Ectodermal cell (in vitro differentiated cells): ENCODE measurements around the gene PARP3.
"Not testable (repeated sequence)": the region's sequence is repeated elsewhere in the genome, so short reads cannot be mapped to it uniquely, and the experiment has no call there.

Source experiments
- H3K27ac ChIP-seq: 2 replicates; pipeline ENCODE4 v1.7.0; 2013; ENCODE audit warnings: mild to moderate bottlenecking, low read depth, low read length; ENCODE audit not compliant: insufficient read depth, poor library complexity, severe bottlenecking
- H3K27me3 ChIP-seq: 2 replicates; pipeline ENCODE4 v1.7.0; 2013; ENCODE audit warnings: mild to moderate bottlenecking, low read length; ENCODE audit not compliant: insufficient read depth, control insufficient read depth, poor library complexity, severe bottlenecking
- H3K36me3 ChIP-seq: one replicate; pipeline ENCODE4 v1.7.0; 2013; ENCODE audit warnings: low read length; ENCODE audit not compliant: control insufficient read depth, insufficient read depth
- H3K4me1 ChIP-seq: one replicate; pipeline ENCODE4 v1.7.0; 2013; ENCODE audit warnings: low read length; ENCODE audit not compliant: control insufficient read depth, insufficient read depth
- H3K4me3 ChIP-seq: 2 replicates; pipeline ENCODE4 v1.7.0; 2013; ENCODE audit warnings: low read depth, low read length, control low read depth; ENCODE audit not compliant: insufficient read depth
- H3K9me3 ChIP-seq: 2 replicates; pipeline ENCODE4 v1.7.0; 2013; ENCODE audit warnings: mild to moderate bottlenecking, low read length, moderate library complexity; ENCODE audit not compliant: control insufficient read depth
- WGBS, 2 experiments: methylation state at CpG; one replicate each; pipeline ENCODE4 v1.1.7; 2013; ENCODE audit warnings: missing lambda C conversion rate in 2 of 2; 5-methylcytosine and 5-hydroxymethylcytosine counted together

PARP3 gene

GRCh38 chr3:51916418-51916817 is 25.7 kb upstream of the PARP3 start:
- Histone ChIP-seq H3K9me3 (no peaks in the 10 kb centered on the region), H3K27me3 (no peaks in the 10 kb centered on the region), H3K4me1 (no peaks in the 10 kb centered on the region), H3K4me3 (no peak overlapping the region), H3K36me3 (no peaks in the 10 kb centered on the region), H3K27ac (no peak overlapping the region)
- 64 to 73% methylated on average over 5 of the region's 5 CpGs for WGBS, 2 experiments

- no peaks in the 10 kb centered on the region for H3K9me3 ChIP-seq
- H3K27me3 ChIP-seq = no peaks in the 10 kb centered on the region
- no peaks in the 10 kb centered on the region for H3K36me3 ChIP-seq
- no peaks in the 10 kb centered on the region for H3K4me1 ChIP-seq
- H3K27ac ChIP-seq = no peak overlapping the region
- 87 to 89% methylated on average over 11 of the region's 11 CpGs for WGBS, 2 experiments
- no peak overlapping the region for H3K4me3 ChIP-seq
Measured at GRCh38 chr3:51921081-51921578, 21.0 kb upstream of the PARP3 start.

GRCh38 chr3:51927061-51927977 is 14.8 kb upstream of the PARP3 start:
- no peaks in the 10 kb centered on the region for H3K4me1 ChIP-seq
- 90 to 93% methylated on average over 5 of the region's 5 CpGs for WGBS, 2 experiments

GRCh38 chr3:51928438-51928837 is 13.7 kb upstream of the PARP3 start:
- no peaks in the 10 kb centered on the region for H3K4me1 ChIP-seq
- H3K9me3 ChIP-seq = no peaks in the 10 kb centered on the region
- H3K27me3 ChIP-seq = no peaks in the 10 kb centered on the region
- H3K36me3 ChIP-seq = peaks cover under 1% of the 10 kb centered on the region
- H3K27ac ChIP-seq = no peak overlapping the region
- WGBS, 2 experiments = 92 to 97% methylated on average over 7 of the region's 7 CpGs
- no peak overlapping the region for H3K4me3 ChIP-seq

More at GRCh38 chr3:51927061-51927977, 14.8 kb upstream of the PARP3 start:
- Histone ChIP-seq H3K4me3 (no peak overlapping the region), H3K9me3 (no peaks in the 10 kb centered on the region), H3K27me3 (no peaks in the 10 kb centered on the region), H3K36me3 (no peaks in the 10 kb centered on the region), H3K27ac (no peak overlapping the region)

GRCh38 chr3:51928981-51929380 is 13.2 kb upstream of the PARP3 start:
- H3K36me3 ChIP-seq, H3K4me1 ChIP-seq, H3K27ac ChIP-seq, H3K4me3 ChIP-seq, H3K27me3 ChIP-seq, H3K9me3 ChIP-seq: not testable (repeated sequence)
- 90 to 91% methylated on average over 3 of the region's 3 CpGs for WGBS, 2 experiments

GRCh38 chr3:51929420-51930003 is 12.7 kb upstream of the PARP3 start:
- 78 to 84% methylated on average over 5 of the region's 5 CpGs for WGBS, 2 experiments

GRCh38 chr3:51930439-51930838 is 11.7 kb upstream of the PARP3 start:
- H3K4me3 ChIP-seq = no peak overlapping the region
- H3K27me3 ChIP-seq = no peaks in the 10 kb centered on the region
- WGBS, 2 experiments = 83 to 94% methylated on average over 1 of the region's 1 CpG
- peaks cover 9% of the 10 kb centered on the region for H3K36me3 ChIP-seq
- H3K27ac ChIP-seq = no peak overlapping the region
- no peaks in the 10 kb centered on the region for H3K4me1 ChIP-seq
- H3K9me3 ChIP-seq = no peaks in the 10 kb centered on the region

More at GRCh38 chr3:51929420-51930003, 12.7 kb upstream of the PARP3 start:
- Histone ChIP-seq H3K27me3 (no peaks in the 10 kb centered on the region), H3K36me3 (peaks cover 9% of the 10 kb centered on the region), H3K4me3 (no peak overlapping the region), H3K4me1 (no peaks in the 10 kb centered on the region), H3K27ac (no peak overlapping the region), H3K9me3 (no peaks in the 10 kb centered on the region)

- no peaks in the 10 kb centered on the region for H3K27me3 ChIP-seq
- no peaks in the 10 kb centered on the region for H3K9me3 ChIP-seq
- H3K4me1 ChIP-seq = no peaks in the 10 kb centered on the region
- H3K36me3 ChIP-seq = peaks cover 14% of the 10 kb centered on the region
- H3K4me3 ChIP-seq = no peak overlapping the region
- WGBS, 2 experiments = 93 to 94% methylated on average over 6 of the region's 6 CpGs
- no peak overlapping the region for H3K27ac ChIP-seq
Measured at GRCh38 chr3:51931756-51932155, 10.4 kb upstream of the PARP3 start.

- H3K4me1 ChIP-seq = no peaks in the 10 kb centered on the region
- no peaks in the 10 kb centered on the region for H3K9me3 ChIP-seq
- no peak overlapping the region for H3K4me3 ChIP-seq
- H3K36me3 ChIP-seq = peaks cover 15% of the 10 kb centered on the region
- WGBS, 2 experiments = 93 to 95% methylated on average over 15 of the region's 15 CpGs
- H3K27me3 ChIP-seq = no peaks in the 10 kb centered on the region
- H3K27ac ChIP-seq = no peak overlapping the region
Measured at GRCh38 chr3:51932471-51933370, 9.4 kb upstream of the PARP3 start.
